ENCODE measurements around the gene SPRR1A. TPM values are rescaled to one million over a fixed set of nuclear protein-coding genes. Genes with fewer than 3 reads are reported as not detected.
"Not testable (repeated sequence)": the region's sequence is repeated elsewhere in the genome, so short reads cannot be mapped to it uniquely, and the experiment has no call there.

SPRR1A gene
- total and polyA plus RNA-seq, 4 donors, result not detected

DNA sequence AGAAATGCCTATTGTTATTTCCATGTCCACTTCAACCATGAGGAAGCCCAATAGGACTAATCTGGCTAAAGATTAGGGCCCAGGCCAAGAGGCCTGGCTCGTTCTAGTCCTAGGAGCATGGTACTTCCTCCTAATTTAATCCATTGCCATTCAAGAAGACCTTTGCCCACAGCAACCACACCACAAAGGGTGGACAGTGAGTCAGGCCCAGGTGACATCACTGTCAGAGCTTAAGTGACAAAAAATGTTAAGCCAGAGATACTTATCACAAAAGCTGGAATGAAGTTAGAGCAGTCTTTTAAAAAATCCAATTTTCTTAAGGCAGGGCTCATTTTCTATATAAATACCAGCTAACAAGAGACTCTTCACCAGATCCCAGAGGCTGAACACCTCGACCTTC lies 17.5 kb downstream of the SPRR1A start, which contains the start of gene SPRR3:
SPRR3 (plus strand) TSS at position 368 of the 400 bp plus-strand sequence. CDS start 1,272 bp downstream, outside the sequence.
- DNase-seq, result no peak
- Histone ChIP-seq H3K27ac (ENCODE audit: low read depth in 1 of 2, low read length in 2 of 2) (no peak within 1 kb of the TSS), H3K36me3 (ENCODE audit: control insufficient read depth in 1 of 2, insufficient read depth in 2 of 2, low read length in 1 of 2) (no peaks in the 10 kb centered on the region), H3K4me3 (ENCODE audit: low read length in 2 of 2) (no peak within 1 kb of the TSS), H3K4me1 (ENCODE audit: control insufficient read depth in 1 of 2, insufficient read depth in 2 of 2, low read length in 2 of 2) (no peaks in the 10 kb centered on the region), H3K27me3 (ENCODE audit: control insufficient read depth in 1 of 2, insufficient read depth in 2 of 2, low read length in 1 of 2) (no peaks in the 10 kb centered on the region), H3K9me3 (ENCODE audit: control insufficient read depth, low read length) (peaks cover 2% of the 10 kb centered on the region)
- WGBS, 2 donors, result 55 to 56% methylated on average over 2 of the region's 2 CpGs
- intact Hi-C loops (cut with DNase I), result no loop called here
- ATAC-seq (ENCODE audit: low FRiP score), result no peak

GRCh38 chr1:153011235-153011758 lies 27.4 kb downstream of the SPRR1A start:
- ATAC-seq (ENCODE audit: low FRiP score); DNase-seq; H3K4me1 ChIP-seq (ENCODE audit: control insufficient read depth in 1 of 2, insufficient read depth in 2 of 2, low read length in 2 of 2); H3K36me3 ChIP-seq (ENCODE audit: control insufficient read depth in 1 of 2, insufficient read depth in 2 of 2, low read length in 1 of 2); H3K9me3 ChIP-seq (ENCODE audit: control insufficient read depth, low read length); H3K4me3 ChIP-seq (ENCODE audit: low read length in 2 of 2); H3K27me3 ChIP-seq (ENCODE audit: control insufficient read depth in 1 of 2, insufficient read depth in 2 of 2, low read length in 1 of 2); intact Hi-C loops (cut with DNase I); H3K27ac ChIP-seq (ENCODE audit: low read depth in 1 of 2, low read length in 2 of 2): not testable (repeated sequence)
- WGBS, 2 donors, result 79 to 81% methylated on average over 8 of the region's 8 CpGs

DNA sequence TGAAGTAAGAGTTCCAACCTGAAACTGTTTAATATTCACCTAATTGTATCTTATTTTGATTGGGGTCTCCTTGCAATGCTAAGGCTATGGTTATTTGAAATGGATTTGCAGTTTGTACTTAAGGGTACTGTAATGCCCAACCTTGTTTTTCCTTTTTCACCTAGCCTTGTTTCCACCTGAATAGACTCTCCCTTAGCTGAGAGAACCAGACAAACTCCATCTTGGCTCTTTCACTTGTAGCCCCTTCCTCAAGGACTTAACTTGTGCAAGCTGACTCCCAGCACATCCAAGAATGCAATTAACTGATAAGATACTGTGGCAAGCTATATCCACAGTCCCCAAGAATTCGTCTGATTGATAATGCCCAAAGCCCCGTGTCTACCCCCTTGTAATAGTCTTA lies 37.9 kb downstream of the SPRR1A start:
- ATAC-seq (ENCODE audit: low FRiP score); H3K4me1 ChIP-seq (ENCODE audit: control insufficient read depth in 1 of 2, insufficient read depth in 2 of 2, low read length in 2 of 2); intact Hi-C loops (cut with DNase I); DNase-seq; H3K27ac ChIP-seq (ENCODE audit: low read depth in 1 of 2, low read length in 2 of 2); H3K27me3 ChIP-seq (ENCODE audit: control insufficient read depth in 1 of 2, insufficient read depth in 2 of 2, low read length in 1 of 2); H3K36me3 ChIP-seq (ENCODE audit: control insufficient read depth in 1 of 2, insufficient read depth in 2 of 2, low read length in 1 of 2); H3K4me3 ChIP-seq (ENCODE audit: low read length in 2 of 2); H3K9me3 ChIP-seq (ENCODE audit: control insufficient read depth, low read length): not testable (repeated sequence)
- WGBS, 2 donors, result 20 to 27% methylated on average over 2 of the region's 2 CpGs

GRCh38 chr1:153022340-153022739 lies 38.5 kb downstream of the SPRR1A start:
- H3K4me3 ChIP-seq (ENCODE audit: low read length in 2 of 2); H3K36me3 ChIP-seq (ENCODE audit: control insufficient read depth in 1 of 2, insufficient read depth in 2 of 2, low read length in 1 of 2); H3K4me1 ChIP-seq (ENCODE audit: control insufficient read depth in 1 of 2, insufficient read depth in 2 of 2, low read length in 2 of 2); DNase-seq; H3K27ac ChIP-seq (ENCODE audit: low read depth in 1 of 2, low read length in 2 of 2); intact Hi-C loops (cut with DNase I); ATAC-seq (ENCODE audit: low FRiP score); H3K9me3 ChIP-seq (ENCODE audit: control insufficient read depth, low read length); H3K27me3 ChIP-seq (ENCODE audit: control insufficient read depth in 1 of 2, insufficient read depth in 2 of 2, low read length in 1 of 2): not testable (repeated sequence)
- 25 to 35% methylated on average over 9 of the region's 9 CpGs for WGBS, 2 donors

DNA sequence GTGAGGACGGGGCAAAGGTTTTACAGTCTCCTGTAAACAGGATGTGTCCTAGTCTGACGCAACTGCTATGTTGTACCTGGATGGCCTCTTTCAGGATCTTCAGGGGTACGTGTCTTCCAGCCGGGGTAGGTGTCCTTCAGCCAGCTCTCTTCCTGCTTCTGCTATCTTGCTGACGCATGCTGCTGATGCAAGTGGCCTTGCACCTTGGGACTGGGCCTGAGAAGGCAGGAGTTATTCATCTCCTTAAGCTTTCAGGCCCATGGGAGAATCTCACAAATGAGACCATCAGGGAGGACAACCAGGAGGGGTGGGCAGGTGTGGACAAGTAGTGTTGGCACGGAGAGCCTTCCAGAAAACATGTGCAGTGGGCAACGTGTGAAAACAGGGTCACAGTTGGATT lies 39.2 kb downstream of the SPRR1A start:
- no peak for ATAC-seq (ENCODE audit: low FRiP score)
- no peaks in the 10 kb centered on the region for H3K36me3 ChIP-seq (ENCODE audit: control insufficient read depth in 1 of 2, insufficient read depth in 2 of 2, low read length in 1 of 2)
- no peak for DNase-seq
- H3K4me1 ChIP-seq (ENCODE audit: control insufficient read depth in 1 of 2, insufficient read depth in 2 of 2, low read length in 2 of 2), result no peaks in the 10 kb centered on the region
- peaks cover 2% of the 10 kb centered on the region for H3K9me3 ChIP-seq (ENCODE audit: control insufficient read depth, low read length)
- H3K4me3 ChIP-seq (ENCODE audit: low read length in 2 of 2), result no peak overlapping the region
- intact Hi-C loops (cut with DNase I), result no loop called here
- no peak overlapping the region for H3K27ac ChIP-seq (ENCODE audit: low read depth in 1 of 2, low read length in 2 of 2)
- WGBS, 2 donors, result 84 to 87% methylated on average over 7 of the region's 7 CpGs
- no peaks in the 10 kb centered on the region for H3K27me3 ChIP-seq (ENCODE audit: control insufficient read depth in 1 of 2, insufficient read depth in 2 of 2, low read length in 1 of 2)

DNA sequence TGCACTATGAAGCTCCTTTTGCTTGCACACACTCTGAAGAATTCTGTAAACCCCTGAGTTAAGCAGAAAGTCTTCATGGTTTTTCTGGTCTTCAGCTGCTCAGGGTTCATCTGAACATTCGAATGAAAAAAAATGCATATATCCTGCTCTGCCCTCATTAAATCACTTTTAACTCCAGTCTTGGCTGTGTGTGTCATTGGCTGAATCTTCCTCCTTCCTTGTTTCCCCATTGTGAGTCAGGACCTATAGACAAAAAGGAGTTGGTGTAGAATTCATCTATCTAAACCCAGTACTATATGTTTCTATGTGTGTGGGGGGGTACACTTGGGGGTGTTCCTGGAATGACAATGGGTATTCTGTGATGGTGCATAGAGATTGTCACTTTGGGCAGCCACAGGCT lies 40.5 kb downstream of the SPRR1A start:
- no peaks in the 10 kb centered on the region for H3K4me1 ChIP-seq (ENCODE audit: control insufficient read depth in 1 of 2, insufficient read depth in 2 of 2, low read length in 2 of 2)
- intact Hi-C loops (cut with DNase I), result no loop called here
- no peak overlapping the region for H3K27ac ChIP-seq (ENCODE audit: low read depth in 1 of 2, low read length in 2 of 2)
- no peak for DNase-seq
- H3K27me3 ChIP-seq (ENCODE audit: control insufficient read depth in 1 of 2, insufficient read depth in 2 of 2, low read length in 1 of 2), result no peaks in the 10 kb centered on the region
- no peaks in the 10 kb centered on the region for H3K36me3 ChIP-seq (ENCODE audit: control insufficient read depth in 1 of 2, insufficient read depth in 2 of 2, low read length in 1 of 2)
- H3K9me3 ChIP-seq (ENCODE audit: control insufficient read depth, low read length), result no peaks in the 10 kb centered on the region
- H3K4me3 ChIP-seq (ENCODE audit: low read length in 2 of 2), result no peak overlapping the region
- 73% methylated on average over 1 of the region's 1 CpG for WGBS, 2 donors
- no peak for ATAC-seq (ENCODE audit: low FRiP score)

DNA sequence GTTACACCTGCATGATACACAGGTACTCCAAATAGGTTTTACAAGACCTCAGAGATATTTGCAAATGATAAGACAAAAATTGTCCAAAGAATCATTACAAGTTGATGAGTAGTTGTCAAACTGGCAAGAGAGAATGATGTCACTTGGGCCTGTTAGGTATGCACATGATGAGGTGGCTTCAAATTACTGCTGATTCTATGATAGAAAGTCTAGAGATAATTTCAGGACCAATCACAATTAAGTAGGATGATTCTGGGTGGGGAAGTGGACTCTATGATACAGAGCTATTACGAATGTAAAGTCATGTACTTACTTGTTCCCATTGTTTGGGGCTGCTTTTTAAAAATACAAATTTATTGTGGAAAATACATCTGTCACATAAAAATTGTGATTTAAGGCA lies 41.9 kb downstream of the SPRR1A start:
- Histone ChIP-seq H3K4me3 (ENCODE audit: low read length in 2 of 2) (no peak overlapping the region), H3K27ac (ENCODE audit: low read depth in 1 of 2, low read length in 2 of 2) (no peak overlapping the region), H3K4me1 (ENCODE audit: control insufficient read depth in 1 of 2, insufficient read depth in 2 of 2, low read length in 2 of 2) (no peaks in the 10 kb centered on the region), H3K36me3 (ENCODE audit: control insufficient read depth in 1 of 2, insufficient read depth in 2 of 2, low read length in 1 of 2) (no peaks in the 10 kb centered on the region), H3K27me3 (ENCODE audit: control insufficient read depth in 1 of 2, insufficient read depth in 2 of 2, low read length in 1 of 2) (no peaks in the 10 kb centered on the region), H3K9me3 (ENCODE audit: control insufficient read depth, low read length) (no peaks in the 10 kb centered on the region)
- 84 to 85% methylated on average over 1 of the region's 1 CpG for WGBS, 2 donors
- intact Hi-C loops (cut with DNase I), result no loop called here
- ATAC-seq (ENCODE audit: low FRiP score), result no peak
- DNase-seq, result no peak

DNA sequence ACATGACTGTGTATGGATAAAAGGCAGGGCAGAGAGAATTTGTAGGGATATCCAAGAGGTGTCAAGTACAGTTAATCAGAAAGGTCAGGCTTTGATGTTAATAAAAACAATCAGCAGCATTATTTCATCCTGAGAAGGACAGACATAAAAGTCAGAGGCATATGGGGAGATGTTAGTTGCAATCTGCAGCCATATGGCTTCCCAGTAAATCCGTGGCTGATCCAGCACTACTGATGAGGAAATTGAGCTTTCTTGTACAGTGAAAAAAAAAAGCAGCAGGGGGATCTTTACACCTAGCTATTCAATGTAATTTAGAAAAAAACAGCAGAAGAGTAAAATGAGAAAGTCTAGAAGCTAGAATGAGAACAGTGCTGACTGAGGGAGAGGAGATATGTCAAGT lies 44.9 kb downstream of the SPRR1A start:
- WGBS, 2 donors, result 43 to 62% methylated on average over 1 of the region's 1 CpG
- Histone ChIP-seq H3K36me3 (ENCODE audit: control insufficient read depth in 1 of 2, insufficient read depth in 2 of 2, low read length in 1 of 2) (no peaks in the 10 kb centered on the region), H3K27ac (ENCODE audit: low read depth in 1 of 2, low read length in 2 of 2) (no peak overlapping the region), H3K4me3 (ENCODE audit: low read length in 2 of 2) (no peak overlapping the region), H3K9me3 (ENCODE audit: control insufficient read depth, low read length) (no peaks in the 10 kb centered on the region), H3K27me3 (ENCODE audit: control insufficient read depth in 1 of 2, insufficient read depth in 2 of 2, low read length in 1 of 2) (no peaks in the 10 kb centered on the region), H3K4me1 (ENCODE audit: control insufficient read depth in 1 of 2, insufficient read depth in 2 of 2, low read length in 2 of 2) (no peaks in the 10 kb centered on the region)
- intact Hi-C loops (cut with DNase I), result no loop called here
- no peak for ATAC-seq (ENCODE audit: low FRiP score)
- no peak for DNase-seq

DNA sequence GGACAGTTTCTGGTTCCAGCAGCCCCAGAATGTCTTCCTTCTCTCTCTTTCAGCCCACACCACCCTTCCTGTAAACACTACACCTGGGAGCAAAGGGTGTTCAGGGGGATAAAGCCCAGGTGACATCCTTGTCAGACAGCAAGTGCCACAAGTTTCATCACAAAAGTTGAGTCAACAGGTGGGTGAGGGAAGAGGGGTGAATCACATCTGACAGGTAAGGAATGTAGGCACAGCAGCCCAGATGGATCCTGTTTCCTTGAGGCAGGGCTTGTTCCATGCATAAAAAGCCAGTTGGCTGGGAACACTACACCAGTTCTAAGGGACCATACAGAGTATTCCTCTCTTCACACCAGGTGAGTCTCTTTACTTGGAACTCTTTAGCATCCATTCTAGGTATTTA lies 47.0 kb downstream of the SPRR1A start, which contains the start of gene SPRR1B:
SPRR1B (plus strand) TSS at position 309 of the 400 bp plus-strand sequence. CDS start 1,143 bp downstream, outside the sequence.
- intact Hi-C loops (cut with DNase I), result no loop called here
- Histone ChIP-seq H3K4me3 (ENCODE audit: low read length in 2 of 2) (no peak within 1 kb of the TSS), H3K36me3 (ENCODE audit: control insufficient read depth in 1 of 2, insufficient read depth in 2 of 2, low read length in 1 of 2) (no peaks in the 10 kb centered on the region), H3K27me3 (ENCODE audit: control insufficient read depth in 1 of 2, insufficient read depth in 2 of 2, low read length in 1 of 2) (no peaks in the 10 kb centered on the region), H3K27ac (ENCODE audit: low read depth in 1 of 2, low read length in 2 of 2) (no peak within 1 kb of the TSS), H3K4me1 (ENCODE audit: control insufficient read depth in 1 of 2, insufficient read depth in 2 of 2, low read length in 2 of 2) (no peaks in the 10 kb centered on the region), H3K9me3 (ENCODE audit: control insufficient read depth, low read length) (no peaks in the 10 kb centered on the region)
- DNase-seq, result no peak
- ATAC-seq (ENCODE audit: low FRiP score), result no peak
